Activated CD4-positive, alpha-beta T cell treated with anti-CD3 and anti-CD28 coated beads, Interleukin-2, amount 50 U/mL, for 1 hour (primary cell): Measurements from ENCODE around the gene ZNF90.
"Not testable (repeated sequence)": the region's sequence is repeated elsewhere in the genome, so short reads cannot be mapped to it uniquely, and the experiment has no call there.

ENCODE experiments used
- DNase-seq: peaks from one replicate; pipeline ENCODE4 v3.0.0-alpha.2; 2020

The ZNF90 gene

DNA sequence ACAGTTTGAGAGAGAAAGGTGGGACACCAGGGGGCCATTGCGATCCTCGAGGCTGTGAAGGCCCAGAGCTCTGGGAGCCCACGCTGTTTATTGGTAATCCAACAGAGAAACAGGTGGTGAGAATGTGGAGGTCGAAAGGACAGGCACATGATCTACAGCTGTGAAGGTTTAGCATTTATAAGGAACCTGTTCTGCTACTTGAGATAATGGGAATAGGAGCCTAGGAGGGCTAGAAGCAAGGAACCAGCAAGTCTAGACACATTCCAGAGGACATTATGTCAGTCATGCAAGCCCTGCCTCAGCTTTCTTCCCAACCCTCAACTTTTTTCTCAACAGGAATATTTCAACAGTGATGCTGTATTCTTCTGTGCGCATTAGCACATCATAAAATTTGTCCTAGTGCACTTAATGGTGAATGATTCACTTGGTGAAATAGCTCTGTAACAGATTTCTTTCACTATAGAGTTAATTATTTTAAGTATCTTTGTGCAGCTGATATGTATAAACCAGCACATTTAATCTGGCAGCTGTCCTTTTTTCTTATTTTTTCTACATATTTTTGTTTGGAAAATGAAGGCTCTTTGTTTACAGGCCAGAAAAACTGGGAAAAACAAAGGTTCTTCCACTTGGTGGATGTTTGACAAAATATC, 25.4 kb downstream of the ZNF90 start:
- DNase-seq = no peak

- no peak for DNase-seq
These were observed 29.5 kb downstream of the ZNF90 start for GRCh38 chr19:20107301-20107700.

DNA sequence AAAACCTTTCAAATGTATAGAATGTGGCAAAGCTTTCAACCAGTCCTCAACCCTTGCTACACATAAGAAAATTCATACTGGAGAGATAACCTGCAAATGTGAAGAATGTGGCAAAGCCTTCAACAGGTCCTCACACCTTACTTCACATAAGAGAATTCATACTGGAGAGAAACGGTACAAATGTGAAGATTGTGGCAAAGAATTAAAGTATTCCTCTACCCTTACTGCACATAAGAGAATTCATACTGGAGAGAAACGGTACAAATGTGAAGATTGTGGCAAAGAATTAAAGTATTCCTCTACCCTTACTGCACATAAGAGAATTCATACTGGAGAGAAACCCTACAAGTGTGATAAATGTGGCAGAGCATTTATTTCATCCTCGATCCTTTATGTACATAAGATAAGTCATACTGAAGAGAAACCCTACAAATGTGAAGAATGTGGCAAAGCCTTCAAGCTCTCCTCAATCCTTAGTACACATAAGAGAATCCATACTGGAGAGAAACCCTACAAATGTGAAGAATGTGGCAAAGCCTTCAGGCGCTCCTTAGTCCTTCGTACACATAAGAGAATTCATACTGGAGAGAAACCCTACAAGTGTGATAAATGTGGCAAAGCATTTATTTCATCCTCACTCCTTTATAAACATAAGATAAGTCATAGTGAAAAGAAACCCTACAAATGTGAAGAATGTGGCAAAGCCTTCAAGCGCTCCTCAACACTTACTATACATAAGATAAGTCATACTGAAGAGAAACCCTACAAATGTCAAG, 40.5 kb downstream of the ZNF90 start:
- not testable (repeated sequence) for DNase-seq

- DNase-seq = no peak
These were observed 47.1 kb downstream of the ZNF90 start for GRCh38 chr19:20124879-20125278.

DNA sequence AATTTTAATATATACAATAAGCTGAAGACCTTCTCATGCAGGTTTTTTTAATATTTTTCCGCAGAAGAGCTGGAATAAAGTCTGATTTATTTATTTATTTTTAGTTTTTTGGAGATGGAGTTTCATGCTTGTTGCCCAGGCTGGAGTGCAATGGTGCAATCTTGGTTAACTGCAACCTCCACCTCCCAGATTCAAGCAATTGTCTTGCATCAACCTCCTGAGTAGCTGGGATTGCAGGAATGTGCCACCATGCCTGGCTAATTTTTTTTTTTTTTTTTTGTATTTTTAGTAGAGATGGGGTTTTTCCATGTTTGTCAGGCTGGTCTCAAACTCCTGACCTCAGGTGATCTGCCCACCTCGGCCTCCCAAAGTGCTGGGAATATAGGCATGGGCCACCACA, 55.1 kb downstream of the ZNF90 start:
- DNase-seq = not testable (repeated sequence)

DNA sequence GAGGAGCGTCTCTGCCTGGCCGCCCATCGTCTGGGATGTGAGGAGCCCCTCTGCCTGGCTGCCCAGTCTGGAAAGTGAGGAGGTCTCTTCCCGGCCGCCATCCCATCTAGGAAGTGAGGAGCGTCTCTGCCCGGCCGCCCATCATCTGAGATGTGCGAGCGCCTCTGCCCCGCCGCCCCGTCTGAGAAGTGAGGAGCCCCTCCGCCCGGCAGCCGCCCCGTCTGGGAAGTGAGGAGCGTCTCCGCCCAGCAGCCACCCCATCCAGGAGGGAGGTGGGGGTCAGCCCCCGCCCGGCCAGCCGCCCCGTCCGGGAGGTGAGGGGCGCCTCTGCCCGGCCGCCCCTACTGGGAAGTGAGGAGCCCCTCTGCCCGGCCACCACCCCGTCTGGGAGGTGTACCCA, 59.9 kb downstream of the ZNF90 start:
- DNase-seq = not testable (repeated sequence)

DNA sequence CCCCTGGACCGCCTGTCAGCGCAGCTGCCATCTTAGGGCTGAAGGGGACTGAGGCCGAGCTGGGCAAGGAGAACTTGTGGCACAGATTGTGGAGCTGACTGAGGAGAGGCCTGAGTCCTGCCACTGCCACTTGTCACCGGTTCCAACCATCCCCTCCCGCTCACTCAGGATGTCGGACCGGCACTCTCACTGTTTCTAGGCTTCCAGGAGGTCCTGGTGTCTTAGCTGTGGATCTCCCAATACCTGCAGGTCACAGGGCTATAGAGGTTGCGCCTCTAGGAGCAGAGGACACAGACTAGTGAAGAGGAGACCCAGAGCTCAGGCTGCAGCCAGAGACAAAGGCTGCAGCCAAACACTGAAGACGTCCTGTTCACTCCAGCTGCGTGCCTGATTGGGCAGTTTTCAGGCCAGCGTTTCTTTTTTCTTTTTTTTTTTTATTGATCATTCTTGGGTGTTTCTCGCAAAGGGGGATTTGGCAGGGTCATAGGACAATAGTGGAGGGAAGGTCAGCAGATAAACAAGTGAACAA, 73.9 kb downstream of the ZNF90 start:
- no peak for DNase-seq

DNA sequence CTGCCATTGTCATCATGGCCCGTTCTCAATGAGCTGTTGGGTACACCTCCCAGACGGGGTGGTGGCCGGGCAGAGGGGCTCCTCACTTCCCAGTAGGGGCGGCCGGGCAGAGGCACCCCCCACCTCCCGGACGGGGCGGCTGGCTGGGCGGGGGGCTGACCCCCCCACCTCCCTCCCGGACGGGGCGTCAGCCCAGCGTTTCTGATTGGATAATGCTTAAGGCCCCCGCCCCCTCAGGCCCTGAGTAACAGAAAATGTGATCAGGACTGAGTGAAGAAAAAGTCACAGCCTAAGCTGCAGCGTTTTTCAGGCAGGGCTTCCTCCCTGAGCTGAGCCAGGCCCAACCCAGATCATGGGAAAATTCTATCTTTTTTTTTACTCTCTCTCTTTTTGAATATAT, 74.7 kb downstream of the ZNF90 start:
- not testable (repeated sequence) for DNase-seq

GRCh38 chr19:20153281-20153680, 75.5 kb downstream of the ZNF90 start:
- no peak for DNase-seq

DNA sequence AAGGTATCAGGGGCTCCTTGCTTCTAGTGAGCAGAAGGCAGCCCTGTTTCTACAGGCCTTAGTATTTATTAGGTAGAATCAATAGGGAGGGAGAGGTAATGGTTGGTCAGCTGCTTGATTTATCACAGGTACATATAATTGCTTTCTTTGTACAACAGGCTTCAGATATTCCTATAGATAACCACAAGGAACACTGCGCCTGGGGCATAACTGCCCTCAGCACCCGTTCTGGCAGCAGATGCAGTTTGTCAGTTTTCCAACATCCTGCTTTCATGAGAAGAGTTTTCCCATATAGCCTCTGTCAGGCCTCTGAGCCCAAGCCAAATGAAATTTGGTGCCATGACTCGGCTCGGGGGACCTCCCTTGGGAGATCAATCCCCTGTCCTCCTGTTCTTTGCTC, 76.8 kb downstream of the ZNF90 start:
- no peak for DNase-seq

DNA sequence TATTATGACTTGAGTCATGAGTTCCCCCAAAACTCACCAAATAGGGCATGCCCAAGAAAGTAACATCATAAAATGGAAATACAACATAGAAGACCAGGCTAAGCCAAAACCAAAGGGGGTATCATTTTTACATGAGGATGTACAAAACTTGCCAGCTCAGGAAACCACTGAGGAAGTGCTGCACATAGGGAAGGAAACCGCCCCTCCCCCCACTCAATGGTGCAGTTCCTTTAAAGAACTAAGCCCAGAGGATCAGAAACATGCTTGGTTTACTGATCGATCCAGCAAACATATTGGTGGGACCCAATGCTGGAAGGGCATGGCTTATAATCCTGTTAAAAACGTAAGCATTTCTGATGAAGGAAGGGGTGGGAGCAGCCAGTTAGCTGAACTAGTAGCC, 85.0 kb downstream of the ZNF90 start:
- DNase-seq = no peak

- no peak for DNase-seq
These were observed 86.7 kb downstream of the ZNF90 start for GRCh38 chr19:20164456-20164855.

- DNase-seq = no peak
These were observed 88.3 kb downstream of the ZNF90 start for GRCh38 chr19:20165971-20166592.

DNA sequence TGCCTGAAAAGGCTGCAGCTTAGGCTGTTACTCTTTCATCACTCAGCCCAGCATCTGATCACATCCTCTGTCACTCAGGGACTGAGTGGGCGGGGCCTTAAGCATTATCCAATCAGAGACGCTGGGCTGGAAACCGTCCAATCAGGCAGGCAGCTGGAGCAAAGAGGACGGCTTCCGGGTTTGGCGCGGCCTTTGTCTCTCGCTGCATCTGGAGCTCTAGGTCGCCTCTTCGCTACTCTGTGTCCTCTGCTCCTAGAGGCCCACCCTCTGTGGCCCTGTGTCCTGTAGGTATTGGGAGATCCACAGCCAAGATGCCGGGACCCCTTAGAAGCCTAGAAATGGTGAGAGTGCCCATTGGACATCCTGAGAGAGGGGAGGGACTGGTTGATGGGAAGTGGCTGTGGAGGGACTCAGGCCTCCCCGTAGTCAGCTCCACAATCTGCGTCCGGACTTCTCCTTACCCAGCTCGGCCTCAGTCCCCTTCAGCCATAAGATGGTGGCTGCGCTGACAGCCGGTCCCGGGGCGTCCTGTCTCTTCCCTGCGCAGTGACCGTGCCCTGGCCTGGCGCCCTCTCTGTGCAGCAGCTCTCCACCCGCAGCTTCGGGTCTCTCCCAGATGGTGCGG, 89.3 kb downstream of the ZNF90 start, which contains the start of gene ZNF486:
ZNF486 (plus strand) TSS at position 195 of the 625 bp plus-strand sequence; CDS start at position 312, 117 bp downstream.
- DNase-seq = peak; percentile 89

DNA sequence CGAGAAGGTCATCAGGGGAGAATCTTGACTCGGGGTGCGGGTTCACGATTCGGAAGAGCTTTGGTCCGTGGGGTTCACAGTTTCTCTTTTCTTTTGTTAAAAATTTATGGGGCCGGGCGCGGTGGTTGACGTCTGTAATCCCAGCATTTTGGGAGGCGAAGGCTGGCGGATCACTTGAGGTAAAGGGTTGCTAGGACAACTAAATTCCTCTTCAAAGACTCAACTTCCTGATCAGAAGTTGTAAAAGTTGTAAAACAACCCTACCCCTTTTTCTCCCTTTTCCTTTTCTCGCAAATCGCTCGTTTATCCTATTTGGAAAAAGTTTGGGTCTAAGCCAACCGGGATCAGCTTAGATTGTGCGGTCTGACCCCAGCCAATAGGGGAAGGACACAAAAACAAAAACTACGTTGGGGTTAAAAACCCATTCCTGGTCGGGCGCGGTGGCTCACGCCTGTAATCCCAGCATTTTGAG, 89.9 kb downstream of the ZNF90 start:
- no peak for DNase-seq
